Frontal cortex (tissue), 4 donors: ENCODE results near the gene FMOD. TPM values are rescaled to one million over a fixed set of nuclear protein-coding genes. Genes with fewer than 3 reads are reported as not detected.
"Not testable (repeated sequence)": the region's sequence is repeated elsewhere in the genome, so short reads cannot be mapped to it uniquely, and the experiment has no call there.

ENCODE experiments used
- DNase-seq, 2 donors: peaks; one replicate each; pipeline ENCODE4 v3.0.0; 2012; ENCODE audit warnings: low spot score in 2 of 2
- FAIRE-seq: peaks from 2 replicates; lab custom pipeline; 2012; peaks lifted over from hg19 to GRCh38; lab: Jason Lieb, UNC
- total RNA-seq: library from RNA; depleted of rRNA; stranded (reverse); fragments of >200 nt; gene quantifications from one replicate; pipeline ENCODE4 v1.2.3, GENCODE V29; 2014
- donor health status: control.
- donor health status: control.
- donor health status: control.

Gene FMOD
- total RNA-seq, 1 donor from 2014 or later: 1.6 TPM

DNA sequence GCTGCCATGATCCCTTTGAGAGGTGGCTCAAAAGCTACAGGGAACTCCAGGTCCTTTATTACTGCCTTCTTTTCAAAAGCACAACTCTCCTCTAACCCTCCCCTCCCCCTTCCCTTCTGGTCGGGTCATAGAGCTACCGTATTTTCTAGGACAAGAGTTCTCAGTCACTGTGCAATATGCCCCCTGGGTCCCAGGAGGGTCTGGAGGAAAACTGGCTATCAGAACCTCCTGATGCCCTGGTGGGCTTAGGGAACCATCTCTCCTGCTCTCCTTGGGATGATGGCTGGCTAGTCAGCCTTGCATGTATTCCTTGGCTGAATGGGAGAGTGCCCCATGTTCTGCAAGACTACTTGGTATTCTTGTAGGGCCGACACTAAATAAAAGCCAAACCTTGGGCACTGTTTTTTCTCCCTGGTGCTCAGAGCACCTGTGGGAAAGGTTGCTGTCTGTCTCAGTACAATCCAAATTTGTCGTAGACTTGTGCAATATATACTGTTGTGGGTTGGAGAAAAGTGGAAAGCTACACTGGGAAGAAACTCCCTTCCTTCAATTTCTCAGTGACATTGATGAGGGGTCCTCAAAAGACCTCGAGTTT, 42.5 kb downstream of the FMOD start:
- DNase-seq: no peak
- FAIRE-seq: no peak

DNA sequence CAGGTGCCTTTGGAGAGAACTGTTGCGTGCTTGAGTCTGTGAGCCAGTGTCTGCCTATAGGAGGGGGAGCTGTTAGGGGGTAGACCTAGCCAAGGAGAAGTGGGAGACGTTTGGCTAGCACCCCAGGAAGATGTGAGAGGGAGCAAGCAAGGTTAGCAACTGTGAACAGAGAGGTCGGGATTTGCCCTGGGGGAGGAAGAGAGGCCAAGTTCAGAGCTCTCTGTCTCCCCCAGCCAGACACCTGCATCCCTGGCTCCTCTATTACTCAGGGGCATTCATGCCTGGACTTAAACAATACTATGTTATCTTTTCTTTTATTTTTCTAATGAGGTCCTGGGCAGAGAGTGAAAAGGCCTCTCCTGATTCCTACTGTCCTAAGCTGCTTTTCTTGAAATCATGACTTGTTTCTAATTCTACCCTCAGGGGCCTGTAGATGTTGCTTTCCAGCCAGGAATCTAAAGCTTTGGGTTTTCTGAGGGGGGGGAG, 43.2 kb downstream of the FMOD start:
- FAIRE-seq (no peak), DNase-seq (no peak)

DNA sequence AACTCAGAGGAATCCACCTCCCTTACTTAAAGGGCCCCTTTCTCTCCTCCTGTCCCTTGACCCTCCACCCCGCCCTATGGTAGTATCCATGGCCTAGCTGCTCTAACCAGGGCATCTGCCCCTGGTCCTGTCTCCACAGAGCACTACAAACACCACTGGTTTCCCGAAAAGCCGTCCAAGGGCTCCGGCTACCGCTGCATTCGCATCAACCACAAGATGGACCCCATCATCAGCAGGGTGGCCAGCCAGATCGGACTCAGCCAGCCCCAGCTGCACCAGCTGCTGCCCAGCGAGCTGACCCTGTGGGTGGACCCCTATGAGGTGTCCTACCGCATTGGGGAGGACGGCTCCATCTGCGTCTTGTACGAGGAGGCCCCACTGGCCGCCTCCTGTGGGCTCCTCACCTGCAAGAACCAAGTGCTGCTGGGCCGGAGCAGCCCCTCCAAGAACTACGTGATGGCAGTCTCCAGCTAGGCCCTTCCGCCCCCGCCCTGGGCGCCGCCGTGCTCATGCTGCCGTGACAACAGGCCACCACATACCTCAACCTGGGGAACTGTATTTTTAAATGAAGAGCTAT, 43.9 kb downstream of the FMOD start:
- DNase-seq (no peak), FAIRE-seq (no peak)

DNA sequence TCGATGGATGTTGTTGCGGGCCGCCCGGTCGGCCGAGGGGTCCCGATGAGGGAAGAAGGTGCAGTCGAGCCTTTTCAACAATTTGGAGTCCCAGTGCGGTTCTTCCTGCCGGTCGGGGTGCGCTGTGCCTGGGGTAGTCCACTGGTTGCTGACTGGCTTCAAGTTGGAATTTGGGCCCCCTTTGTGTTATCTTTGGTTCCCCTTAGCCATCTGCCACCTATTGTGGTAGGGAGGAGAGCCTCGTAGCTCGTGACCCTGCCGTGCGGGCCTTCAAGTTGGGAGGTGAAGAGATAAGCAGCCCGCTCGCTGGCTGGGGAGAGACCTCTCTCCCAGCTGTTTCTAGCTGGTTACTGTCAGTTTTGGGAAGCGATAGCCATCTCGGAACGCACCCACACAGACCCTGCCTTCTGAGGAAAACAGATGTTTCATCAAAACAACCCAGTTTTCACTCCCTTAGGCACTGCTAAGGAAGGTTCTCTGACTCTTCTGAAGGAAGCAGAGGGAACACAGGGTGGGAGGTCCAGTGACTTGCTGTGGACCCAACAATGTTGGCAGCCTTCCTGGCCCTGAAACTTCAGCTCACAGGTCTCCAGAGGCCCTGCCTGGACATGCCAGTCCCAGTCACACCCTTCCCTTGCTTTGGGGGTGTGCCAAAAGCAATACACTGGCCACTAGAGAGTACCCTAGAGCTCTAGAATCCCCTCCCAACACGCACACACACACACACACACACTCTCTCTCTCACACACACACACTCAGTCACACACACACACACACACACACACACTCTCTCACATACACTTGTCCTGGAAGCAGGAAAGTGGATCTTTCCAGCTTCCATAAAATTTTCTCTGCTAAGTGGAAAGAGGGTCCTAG, 44.6 kb downstream of the FMOD start:
- no peak for FAIRE-seq

DNA sequence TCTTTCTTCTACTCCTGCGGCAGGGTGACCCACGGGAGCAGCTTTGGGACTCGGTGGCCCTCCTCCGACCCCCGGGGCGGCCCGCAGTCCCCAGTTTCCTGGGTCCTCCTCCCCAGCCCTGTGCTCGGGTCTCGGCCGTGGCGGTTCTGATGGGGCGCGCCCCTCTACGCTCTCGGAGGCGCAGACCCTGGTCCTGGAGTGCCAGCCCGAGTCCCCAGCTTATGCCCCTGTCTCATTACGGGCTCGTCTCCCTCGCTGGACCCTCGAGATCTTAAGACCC, 45.2 kb downstream of the FMOD start:
- DNase-seq (no peak), FAIRE-seq (no peak)

More for the DNA sequence above, 44.6 kb downstream of the FMOD start:
- DNase-seq: peak; percentile 70 to 74

DNA sequence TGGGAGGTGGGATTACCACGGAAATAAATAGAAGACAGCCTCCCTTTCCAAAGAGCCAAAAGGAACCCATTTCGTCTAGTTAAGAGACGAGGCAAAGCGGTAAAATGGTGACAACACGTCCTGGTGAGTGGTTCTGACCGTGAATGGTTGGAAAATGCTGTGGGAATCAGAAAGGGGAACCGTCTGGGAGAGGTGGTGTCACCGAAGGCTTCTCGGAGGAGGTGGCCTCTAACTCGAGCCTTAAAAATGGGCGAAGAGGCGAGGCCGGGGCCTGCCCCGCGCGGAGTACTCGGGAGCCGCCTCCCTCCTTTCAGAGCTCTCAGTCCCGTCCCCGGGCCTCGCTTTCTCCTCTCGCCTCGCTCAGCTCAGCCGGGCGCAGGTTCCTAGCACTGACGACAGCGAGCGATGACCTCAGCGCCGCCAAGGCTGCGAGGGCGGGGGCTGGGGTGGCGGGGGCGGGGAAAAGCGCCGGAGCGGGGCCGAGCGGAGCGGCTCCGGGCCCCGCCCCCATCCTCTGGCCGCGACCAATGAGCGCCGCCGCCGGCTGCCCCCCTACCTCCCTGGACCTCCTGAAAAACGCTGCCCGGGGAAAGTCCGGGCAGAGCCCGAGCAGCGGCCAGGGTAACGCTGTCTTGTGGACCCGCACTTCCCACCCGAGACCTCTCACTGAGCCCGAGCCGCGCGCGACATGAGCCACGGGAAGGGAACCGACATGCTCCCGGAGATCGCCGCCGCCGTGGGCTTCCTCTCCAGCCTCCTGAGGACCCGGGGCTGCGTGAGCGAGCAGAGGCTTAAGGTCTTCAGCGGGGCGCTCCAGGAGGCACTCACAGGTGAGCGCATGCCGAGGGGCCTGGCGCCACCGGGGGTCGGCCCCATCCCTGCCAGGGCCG, 45.8 kb downstream of the FMOD start, which contains the start of gene BTG2:
BTG2 (plus strand) TSS at position 601 of the 890 bp plus-strand sequence; CDS start at position 689, 88 bp downstream.
- peak; percentile 94 to 97 for DNase-seq

DNA sequence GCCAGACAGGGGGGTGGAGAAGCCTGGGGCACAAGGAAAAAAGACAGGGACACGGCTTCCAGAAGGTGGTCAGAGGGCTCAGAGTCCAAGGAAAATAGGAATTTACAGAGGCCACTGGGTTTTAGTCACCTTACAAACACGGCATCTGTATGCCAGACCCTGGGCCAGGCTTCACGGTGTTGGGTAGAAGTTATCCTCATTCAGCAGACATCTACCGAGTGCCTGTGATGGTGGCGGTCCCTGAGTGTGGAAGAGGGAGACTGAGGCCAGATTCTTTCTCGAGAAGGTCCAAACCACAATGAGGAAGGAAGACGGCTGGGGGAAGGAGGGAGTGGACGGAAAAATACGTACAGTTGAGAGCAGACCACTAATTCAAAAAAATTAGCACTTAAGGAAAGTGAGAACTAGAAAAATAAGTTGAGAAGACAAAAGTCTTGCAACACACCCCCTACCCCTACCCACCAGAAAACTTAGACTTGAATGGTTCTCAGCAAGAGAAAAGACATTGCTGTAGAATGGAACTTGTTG, 46.5 kb downstream of the FMOD start:
- FAIRE-seq: no peak
- DNase-seq: no peak

More for the DNA sequence above, 45.8 kb downstream of the FMOD start, which contains the start of gene BTG2:
- FAIRE-seq: no peak

DNA sequence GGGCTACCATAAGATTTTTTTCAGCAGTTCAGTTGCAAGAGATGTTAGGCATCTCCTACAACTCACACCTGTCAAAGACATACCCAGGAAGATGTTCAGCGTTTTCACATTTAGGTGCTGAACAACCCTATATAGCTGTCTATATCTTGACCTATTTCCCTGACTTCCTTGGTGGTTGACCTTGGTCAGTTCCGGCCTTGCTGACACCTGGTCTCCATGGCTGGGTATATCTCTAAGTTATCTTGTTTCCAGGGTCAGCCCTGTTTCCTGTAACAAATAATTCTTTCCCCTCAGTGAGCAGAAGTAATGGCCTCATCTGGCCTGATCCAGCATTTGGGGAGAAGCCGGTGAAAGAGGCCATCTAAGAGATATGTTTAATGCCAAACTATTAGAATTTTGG, 48.0 kb downstream of the FMOD start:
- no peak for DNase-seq
- FAIRE-seq: no peak

DNA sequence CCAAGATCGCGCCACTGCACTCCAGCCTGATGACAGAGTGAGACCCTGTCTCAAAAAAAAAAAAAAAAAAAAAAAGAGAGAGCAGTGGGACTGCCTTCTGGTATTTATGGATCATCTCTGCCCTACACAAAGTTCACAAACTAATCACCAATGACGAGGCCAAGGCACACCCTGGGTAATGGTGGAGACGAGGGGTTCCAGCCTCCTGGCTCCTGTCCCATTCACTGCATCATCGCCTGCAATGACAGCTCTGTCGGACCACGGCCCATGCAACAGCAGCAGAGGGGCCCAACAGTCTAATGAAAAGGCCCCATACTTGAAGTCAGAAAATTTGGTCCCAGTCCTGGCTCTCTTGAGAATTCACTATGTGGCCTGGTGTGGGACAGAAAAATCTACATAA, 48.5 kb downstream of the FMOD start:
- FAIRE-seq (no peak), DNase-seq (no peak)

DNA sequence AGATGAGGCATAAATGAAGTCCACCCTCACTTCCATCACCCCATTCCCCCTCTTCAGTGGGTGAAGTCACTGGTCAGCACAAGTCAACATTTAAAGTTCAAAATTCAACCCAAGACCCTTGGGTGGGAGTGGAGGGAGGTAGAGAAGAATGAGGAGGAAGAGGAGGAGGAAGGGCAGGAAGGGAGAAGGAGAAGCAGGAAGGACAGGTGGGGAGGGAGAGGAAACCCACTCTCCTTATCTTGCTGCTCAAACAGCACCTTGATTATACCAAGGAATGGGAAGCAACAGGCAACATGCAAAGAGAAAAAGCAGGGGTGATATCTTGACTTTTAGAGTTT, 49.6 kb downstream of the FMOD start:
- FAIRE-seq (no peak), DNase-seq (no peak)

DNA sequence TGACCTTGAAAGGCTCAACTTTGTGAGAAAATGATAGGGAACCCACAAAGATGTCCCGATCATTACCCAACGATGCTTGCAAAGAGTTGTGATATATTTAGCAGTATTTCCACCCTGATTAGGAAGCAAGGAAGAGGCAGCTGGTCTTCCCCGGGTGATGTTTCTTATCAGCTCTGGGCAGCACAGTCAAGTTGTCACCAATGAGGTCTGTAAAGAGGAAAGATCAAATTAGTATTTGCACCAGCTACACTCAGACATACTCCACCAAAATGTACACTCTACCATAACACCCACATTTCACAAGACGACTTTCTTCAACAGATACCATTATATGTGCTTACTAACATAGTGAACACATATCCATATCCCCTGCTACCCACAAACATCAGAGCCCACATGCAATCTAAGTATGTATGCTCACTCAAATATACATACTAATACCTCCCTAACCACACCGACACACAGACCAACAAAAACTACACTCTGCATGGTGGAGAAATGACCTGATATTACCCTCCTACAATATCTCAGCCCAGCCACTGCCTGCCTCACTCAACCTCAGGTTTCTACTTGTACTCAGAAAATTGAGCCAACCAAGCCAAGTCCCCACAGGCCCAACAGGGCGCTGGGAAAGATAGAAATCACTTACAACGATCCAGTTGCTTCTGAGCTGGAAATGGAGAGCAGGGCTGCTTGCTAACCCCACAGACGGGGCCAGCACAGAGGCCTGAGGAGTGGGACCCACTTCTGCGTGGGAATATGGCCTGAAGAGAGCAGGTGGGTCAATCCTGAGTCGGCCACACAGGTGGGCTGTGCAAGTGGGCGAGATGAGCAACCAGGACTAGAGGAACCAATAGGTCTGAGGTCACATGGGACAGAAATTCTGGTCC, 50.2 kb downstream of the FMOD start:
- FAIRE-seq (no peak), DNase-seq (no peak)

DNA sequence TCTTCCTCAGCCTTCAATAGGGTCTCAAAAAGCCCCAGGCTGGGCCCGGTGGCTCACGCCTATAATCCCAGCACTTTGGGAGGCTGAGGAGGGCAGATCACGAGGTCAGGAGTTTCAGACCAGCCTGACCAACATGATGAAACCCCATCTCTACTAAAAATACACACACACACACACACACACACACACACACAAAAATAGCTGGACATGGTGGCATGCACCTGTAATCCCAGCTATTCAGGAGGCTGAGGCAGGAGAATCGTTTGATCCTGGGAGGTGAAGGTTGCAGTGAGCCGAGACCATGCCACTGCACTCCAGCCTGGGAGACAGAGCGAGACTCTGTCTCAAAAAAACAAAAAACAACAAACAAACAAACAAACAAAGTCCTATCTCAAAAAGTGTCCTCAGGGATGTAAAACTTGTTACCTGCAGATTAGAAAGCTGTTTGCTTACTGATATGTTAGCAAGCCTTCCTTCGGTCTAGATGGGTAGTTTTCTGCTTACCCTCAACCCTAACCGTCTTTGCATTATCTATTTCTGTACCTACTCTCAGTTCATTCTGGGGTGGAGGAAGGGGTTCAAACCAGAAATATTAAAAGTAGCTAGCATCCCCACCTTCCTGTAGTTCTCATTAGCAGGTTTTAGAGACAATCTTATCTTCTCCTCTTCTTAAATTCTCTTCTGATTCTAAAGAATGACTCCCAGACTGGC, 51.0 kb downstream of the FMOD start:
- not testable (repeated sequence) for FAIRE-seq, DNase-seq

DNA sequence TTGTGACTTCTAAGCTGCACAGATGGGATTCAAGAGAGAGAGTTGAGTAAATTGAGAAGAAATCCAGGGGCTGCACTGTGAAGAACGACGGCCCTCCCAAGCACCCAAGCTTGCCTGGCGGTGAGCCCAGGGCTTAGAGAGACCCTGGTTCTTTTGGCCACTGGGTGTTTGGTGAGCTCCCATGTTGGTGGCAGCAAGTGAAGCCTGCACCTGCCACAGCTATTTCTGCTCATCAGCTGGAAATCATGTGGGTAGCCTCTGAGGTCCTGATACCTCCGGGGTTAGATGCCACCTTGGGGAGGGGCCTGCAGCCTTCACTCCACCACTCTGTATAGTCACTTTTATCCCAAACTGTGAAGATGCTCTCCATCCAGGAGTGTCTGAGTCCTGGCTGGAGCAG, 51.8 kb downstream of the FMOD start:
- FAIRE-seq (no peak), DNase-seq (no peak)

DNA sequence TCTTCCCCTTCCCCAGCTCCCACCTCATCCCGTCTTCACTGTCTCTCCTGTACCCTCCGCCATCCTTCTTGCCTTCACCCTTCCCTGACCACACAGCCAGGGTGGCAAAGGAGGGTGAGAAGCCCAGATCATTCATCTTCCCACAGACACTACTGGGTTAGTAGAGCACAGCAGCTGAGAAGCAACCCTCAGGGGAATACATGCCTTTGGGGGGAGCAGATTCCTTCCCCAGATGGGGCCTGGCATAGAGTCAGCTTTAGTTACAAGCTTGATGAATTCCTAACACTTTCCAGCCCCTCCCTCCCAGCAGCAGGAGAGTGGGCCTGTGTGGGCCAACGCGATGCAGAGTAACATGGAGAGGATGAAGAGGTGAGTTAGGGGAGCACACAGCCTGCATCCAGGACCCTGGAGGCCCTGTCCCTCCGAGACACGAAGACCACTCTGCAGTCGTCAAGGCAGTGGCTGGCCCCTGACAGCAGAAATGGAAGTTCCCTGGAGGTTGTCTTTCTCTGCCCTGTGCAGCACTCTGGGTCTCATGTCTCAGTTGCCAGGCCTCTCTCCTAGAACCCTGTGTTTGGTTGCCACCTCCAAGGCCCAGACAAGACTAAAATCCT, 54.4 kb downstream of the FMOD start:
- FAIRE-seq (no peak), DNase-seq (no peak)

DNA sequence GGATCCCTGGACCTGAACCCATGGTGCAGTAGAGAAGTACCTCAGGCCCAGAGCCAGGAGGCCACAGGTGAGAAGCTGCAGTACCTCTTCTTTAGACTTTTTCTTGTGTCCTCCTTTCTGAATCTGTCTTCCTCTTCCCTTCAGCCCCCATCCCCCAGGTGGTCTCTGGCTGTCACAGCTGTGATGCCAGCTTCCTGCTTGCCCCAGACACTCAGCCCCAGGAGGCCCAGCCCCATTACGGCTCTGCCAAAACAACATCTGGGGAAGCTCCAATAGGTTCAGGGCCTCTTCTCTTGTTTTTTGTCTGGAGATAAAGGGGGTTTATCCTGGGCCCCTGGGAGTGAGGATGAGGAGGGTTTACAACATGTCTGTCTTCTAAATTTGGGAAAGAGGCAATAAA, 55.1 kb downstream of the FMOD start:
- FAIRE-seq: no peak
- DNase-seq: no peak

DNA sequence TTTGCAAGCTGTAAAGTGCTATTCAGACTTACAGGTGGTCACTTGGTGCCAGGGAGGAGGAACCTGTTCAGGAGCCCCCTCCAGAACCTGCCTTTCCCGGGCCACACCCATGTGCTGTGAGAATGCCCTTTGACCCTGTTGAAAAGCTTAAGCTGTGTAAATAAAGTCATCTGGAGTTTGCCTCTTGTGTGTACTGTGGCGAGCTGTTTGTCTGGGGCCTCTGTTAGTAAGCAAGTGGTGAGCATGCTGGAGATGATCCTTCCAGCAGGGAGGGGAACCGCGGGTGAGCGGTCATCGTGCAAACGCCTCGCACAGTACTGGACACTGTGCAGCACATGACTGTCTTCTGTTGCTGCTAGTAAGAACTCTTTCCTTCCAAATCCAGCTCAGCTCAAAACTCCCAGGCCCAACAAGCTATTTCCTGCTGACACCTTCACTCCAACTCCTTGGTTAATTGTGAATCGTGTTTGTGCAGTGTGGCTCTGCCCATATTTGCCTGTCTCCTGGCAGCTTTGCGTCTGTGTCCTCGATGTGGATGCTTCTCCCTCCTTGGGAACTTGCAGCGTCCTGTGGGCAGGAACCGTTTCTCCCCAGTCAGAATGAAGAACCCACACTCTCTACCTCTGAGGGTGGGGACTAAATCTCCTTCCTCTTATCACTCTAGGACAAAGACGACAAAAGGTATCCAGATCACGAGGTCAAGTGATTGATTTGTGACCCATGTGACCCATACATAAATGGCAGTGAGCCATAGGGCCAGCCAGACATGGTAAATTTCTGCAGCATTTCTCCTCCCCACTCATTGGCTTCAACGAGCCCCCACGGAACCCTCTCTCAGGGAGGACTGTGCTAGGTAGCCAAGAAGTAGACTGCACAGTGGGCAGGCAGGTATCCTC, 59.5 kb downstream of the FMOD start:
- FAIRE-seq: no peak
- peak in 1 of 2 donors; percentile 41 for DNase-seq
